GM21737 (cell line): ENCODE results near the gene KDM5B.
"Not testable (repeated sequence)": the region's sequence is repeated elsewhere in the genome, so short reads cannot be mapped to it uniquely, and the experiment has no call there.

Experiments used
- ATAC-seq: cut with Tn5 transposase; IDR thresholded peaks from one replicate; pipeline ENCODE4 v1.9.1; 2021; ENCODE audit warnings: mild to moderate bottlenecking, moderate library complexity; ENCODE audit not compliant: unreplicated experiment

Gene KDM5B

DNA sequence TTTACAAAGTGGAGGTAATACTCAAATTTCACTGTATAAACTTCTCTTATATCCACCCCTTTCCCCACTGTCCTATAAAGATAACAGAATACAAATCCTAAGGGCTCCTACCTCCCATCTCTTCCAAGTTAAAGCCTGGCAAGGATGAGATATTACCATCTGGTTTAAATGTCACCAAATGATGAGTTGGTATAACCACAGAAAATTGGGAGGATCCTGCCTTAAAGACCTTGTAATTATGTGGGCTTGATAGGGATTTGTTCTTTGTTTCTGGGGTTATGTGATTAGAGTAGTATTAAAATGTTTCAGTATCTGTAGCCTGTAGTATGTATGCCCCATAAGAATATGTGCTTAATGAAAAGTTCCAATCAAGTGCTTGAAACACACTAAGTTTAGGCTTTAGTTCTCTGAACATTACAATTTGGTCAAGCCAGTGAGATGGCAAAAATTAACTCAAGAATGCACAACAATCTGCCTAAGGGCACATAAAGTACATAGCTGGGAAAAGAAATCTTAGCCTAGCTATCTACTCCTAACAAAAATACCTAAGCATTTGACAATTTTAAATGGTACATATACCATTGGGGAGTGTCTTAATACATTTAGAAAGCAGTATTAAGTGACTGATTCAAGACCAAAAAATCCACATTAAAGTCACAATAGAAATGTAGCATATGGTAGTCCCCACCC lies 14.0 kb downstream of the KDM5B start:
- no peak for ATAC-seq

- no peak for ATAC-seq
Observed at GRCh38 chr1:202791077-202791747, 17.0 kb downstream of the KDM5B start.

GRCh38 chr1:202788800-202789199 lies 19.4 kb downstream of the KDM5B start:
- ATAC-seq, result no peak

DNA sequence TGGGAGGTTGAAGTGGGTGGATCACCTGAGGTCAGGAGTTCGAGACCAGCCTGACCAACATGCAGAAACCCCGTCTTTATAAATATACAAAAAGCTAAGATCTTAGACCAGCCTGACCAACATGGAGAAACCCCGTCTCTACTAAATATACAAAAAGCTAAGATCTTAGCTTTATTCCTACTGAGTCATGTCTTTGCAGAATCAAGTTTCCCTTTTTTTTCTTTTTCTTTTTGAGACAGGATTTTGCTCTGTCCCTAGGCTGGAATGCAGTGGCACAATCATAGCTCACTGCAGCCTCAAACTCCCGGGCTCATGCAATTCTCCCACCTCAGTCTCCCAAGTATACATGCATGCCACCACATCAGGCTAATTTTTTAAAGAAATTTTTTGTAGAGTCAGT lies 21.4 kb downstream of the KDM5B start:
- ATAC-seq, result no peak

GRCh38 chr1:202781180-202781579 lies 27.0 kb downstream of the KDM5B start:
- no peak for ATAC-seq

DNA sequence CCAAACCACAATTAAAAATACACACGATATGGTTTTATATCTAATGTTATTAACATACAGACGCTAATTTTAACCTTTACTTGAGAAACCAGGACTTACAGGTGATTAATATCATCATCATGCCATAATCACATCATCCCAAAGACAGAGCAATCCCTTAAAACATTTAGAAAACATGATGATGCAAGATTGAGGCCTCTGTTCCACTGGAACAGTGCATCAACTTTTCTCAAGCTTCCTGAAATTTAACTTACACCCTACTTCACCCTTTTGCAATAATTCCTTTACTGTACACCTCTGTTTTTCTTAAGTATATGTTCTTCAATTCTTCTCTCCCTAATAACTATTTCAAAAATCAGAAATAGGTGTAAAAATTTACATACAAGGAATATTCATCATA lies 38.1 kb downstream of the KDM5B start:
- no peak for ATAC-seq

DNA sequence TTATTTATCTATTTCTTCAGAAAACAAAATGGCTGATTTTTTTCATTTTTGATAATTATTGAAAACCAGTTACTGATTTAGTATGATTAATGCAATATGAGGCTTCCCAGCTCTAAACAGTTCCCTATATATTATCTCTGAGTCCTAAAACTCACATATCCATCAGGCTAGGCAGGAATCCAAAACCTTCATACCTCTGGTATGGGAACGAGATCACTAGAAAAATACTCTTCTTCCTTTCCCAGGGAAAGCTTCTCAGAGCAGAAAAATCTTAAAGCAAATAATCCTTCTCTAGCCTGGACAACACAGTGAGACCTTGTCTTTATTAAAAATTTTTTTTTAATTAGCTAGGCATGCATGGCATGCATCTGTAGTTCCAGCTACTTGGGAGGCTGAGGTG lies 42.5 kb downstream of the KDM5B start:
- no peak for ATAC-seq

DNA sequence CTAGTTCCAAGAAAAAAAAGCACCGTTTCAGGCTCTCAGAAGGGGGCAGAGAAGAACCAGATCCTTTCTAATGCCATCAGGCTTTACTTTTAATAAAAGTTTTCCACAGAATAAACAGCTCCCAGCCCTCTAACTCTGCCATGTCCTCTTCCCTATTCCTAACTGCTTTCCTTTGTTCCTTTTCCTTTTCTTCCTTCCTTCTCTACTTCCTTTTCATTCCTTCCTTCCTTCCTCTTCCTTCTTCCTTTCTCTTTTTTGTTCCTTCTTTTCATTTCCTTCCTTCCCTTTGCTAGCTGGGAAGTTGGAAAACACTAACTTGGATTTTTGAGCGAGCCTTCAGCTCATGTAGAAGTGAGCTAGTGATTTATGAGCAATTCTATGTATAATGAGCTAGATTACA lies 46.2 kb downstream of the KDM5B start:
- ATAC-seq, result no peak

DNA sequence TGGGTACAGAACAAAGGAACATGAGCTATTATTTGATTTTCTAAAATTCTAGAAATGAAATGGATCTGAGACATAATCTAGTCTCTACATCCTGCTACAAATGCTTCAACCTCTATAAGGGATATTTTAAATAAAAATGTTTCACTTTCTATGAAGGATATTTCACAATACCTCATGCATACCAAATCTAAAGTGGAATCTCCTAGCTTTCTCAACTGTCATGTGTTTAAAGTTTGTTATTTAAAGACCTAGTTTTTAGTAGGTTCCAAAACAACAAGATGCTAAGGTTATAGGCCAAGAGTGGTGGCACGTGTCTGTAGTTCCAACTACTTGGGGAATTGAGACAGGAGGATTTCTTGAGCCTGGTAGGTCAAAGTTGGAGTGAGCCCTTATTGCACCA lies 47.6 kb downstream of the KDM5B start:
- ATAC-seq, result no peak

DNA sequence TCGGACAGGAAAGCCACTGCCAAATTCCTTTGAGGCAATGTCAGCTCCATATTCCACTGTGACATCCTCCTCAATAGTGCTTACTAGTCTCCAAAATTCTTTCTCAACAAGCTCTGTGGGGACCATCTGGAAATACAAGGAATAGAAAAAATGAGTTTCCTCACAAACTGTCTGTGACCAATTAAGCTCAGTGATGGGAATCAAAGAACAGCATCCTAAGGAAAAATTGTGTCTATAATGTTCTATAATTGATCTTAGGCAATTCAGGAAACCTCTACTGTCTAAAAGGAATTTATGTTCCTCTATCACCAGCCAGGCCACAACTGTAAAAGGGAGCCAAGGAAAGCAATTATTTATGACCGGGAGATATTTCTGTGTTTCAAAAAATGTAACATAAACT lies 51.8 kb downstream of the KDM5B start:
- no peak for ATAC-seq

DNA sequence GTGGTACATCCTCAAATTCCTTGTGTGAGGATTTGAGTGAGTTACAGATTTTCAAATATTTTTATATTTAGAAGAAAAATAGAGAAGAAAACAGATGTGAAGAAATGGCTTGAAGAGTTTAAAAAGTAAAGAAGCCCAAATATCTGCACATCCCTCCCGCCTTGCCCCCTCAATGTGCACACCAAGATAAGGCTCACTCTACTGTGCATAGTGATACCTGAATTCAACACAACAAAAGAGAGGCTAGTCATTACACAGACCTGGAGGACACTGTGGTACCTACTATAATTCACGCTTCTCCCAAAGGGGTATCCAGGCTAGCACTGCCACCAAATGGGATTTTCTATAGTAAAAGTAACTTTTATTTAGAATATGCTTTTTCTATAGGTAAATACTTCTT lies 53.9 kb downstream of the KDM5B start:
- no peak for ATAC-seq

GRCh38 chr1:202752774-202753173 lies 55.4 kb downstream of the KDM5B start:
- ATAC-seq, result no peak

DNA sequence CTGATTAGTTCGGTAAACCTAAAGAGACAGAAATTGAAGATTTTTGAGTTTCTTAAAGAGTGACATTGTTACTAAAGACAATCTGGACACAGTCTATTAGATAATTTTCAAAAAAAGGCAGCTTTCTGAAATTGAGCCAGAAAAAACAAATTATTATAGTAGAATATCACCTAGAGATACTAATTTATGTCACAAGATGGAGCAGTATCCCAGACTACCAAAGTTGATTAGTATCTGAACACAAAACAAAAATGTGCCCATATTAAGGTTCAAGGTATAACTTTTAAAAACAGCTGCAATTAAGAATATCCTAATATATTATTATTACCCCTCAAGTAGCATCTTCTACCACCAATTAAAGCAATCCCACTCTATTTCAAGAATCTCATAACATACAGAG lies 57.5 kb downstream of the KDM5B start:
- no peak for ATAC-seq

DNA sequence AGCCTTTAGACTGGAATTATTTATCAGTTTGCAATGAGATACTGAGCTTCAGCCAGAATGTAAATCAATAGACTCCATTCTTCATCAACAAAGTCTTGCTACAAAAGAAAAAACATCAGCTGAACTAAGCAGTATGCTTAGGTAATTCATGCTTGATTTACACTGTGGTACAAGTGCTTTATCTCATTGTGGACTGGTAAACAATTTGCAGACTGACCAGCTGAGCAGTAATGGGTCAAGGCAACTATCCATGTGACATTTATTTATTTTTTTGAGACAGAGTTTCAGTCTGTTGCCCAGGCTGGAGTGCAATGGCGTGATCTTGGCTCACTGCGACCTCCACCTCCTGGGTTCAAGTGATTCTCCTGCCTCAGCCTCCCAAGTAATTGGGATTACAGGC lies 58.2 kb downstream of the KDM5B start:
- no peak for ATAC-seq

GRCh38 chr1:202745323-202745888 lies 62.8 kb downstream of the KDM5B start:
- ATAC-seq, result no peak

- ATAC-seq, result not testable (repeated sequence)
Observed at GRCh38 chr1:202744770-202745169, 63.5 kb downstream of the KDM5B start.

GRCh38 chr1:202742496-202742895 lies 65.7 kb downstream of the KDM5B start:
- ATAC-seq, result no peak

DNA sequence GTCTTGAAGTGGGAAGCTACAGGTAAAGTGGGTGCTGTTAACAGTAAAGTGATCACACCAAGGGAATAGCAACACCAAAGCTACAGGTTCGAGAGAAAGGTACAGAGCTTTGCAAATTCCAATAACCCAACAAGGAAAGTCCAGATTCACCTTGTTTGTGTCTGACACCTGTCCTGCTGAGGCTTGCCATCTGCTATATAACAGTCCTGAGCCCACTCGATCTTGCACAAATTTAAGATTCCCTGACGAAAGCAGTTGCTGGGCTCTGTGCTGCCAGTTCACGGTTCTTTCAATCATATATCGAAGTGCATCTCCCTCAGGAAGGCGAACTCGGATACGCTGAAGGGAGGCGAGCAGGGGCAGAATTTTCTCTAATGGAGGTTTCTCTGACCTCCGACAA lies 75.0 kb downstream of the KDM5B start:
- no peak for ATAC-seq

- no peak for ATAC-seq
Observed at GRCh38 chr1:202728951-202729350, 79.3 kb downstream of the KDM5B start.

DNA sequence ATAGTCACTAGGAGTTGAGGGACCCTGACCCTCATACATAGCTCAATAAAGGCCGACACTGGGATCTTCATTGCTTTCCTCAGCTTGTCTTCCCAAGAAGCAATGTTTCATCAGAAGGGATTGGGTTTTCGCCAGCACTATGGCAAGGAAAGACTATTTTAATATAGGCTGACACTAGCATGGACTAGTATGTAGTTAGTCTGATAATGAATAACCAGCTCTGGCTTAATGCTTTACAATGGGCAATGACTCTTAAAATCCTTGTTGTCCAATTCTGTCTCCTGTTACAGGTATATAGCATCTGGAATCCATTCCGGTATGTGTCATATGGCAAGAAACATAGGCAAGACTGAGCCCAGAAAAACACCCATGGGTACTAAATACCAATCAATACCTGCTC lies 82.7 kb downstream of the KDM5B start:
- no peak for ATAC-seq

DNA sequence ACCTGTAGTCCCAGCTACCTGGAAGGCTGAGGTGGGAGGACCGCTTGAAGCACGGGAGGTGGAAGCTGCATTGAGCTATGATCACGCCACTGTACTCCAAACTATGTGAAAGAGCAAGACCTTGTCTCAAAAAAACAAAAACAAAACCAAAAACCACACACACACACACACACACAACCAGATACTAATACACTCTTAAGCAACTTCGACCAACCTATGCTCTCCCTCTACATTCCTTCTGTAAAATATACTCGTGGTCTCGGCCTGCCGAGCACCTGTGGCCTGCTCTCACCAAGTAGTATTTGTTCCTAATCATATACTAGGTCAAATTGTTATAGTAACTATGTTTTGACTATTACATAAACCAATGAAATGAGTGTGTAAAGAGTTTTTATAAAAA lies 84.5 kb downstream of the KDM5B start:
- no peak for ATAC-seq

GRCh38 chr1:202723046-202723445 lies 85.2 kb downstream of the KDM5B start:
- not testable (repeated sequence) for ATAC-seq
